TTC549 (cell line): ENCODE measurements around the gene TINAGL1.

ENCODE experiments used
- FAIRE-seq: peaks from 2 replicates; lab custom pipeline; 2012; peaks lifted over from hg19 to GRCh38; lab: Jason Lieb, UNC

Gene TINAGL1

DNA sequence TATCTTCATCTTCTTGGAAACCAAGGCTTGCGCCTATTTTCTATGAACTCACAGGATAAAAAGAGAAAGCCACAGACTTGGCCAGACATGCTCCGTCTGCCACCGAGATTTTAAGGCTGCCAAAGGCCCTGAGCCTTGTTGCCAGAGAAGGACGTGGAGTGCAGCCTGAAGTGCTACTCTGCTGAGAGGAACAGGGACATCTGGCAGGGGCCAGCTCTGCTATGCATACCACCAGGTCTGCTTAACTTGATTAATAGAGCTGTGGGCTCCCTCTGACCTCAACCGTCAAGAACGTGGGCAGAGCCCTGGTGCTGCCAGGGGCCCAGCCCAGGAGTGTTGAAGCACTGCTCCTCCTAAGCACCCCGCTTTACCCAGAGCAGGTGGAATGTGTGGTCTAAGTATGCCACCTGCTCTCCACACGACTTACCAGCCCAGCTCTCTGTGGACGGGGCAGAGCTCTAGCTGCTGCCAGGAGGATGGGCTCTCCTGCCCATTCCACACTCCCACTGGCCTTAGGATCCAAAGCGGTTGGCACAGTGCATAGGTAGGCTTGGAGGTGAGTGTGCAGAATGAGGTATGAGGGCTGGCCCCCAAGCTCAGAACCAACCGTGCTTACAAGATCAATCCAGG lies 51.7 kb downstream of the TINAGL1 start:
- FAIRE-seq, result no peak

DNA sequence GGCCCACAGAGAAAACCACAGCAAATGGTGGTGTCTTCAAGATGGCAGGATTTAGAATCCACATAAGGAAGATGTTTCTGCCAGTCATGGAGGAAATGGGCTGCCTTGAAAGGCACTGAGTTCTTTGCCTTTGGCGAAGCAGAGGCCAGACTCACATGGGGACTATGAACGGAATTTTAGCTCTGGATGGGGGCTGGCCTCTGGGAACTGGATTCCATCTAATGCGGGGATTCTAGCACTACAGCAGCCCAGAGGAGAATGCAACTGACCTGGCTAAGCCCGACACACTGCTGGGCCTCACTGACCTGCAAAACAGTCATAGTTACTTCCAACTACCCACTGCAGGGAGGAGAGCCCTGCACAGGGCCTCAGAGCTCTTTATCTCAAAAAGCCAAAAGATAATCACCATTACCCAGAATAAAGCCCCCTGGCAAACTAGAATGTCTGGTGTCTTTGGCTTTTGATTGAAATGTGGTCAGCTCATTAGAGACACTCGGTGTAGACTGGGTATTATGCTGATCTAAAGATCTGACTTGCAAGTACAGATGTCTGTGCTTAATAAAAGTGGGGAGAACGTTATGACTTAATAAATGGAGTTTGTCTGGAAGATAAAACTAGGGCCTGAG lies 52.7 kb downstream of the TINAGL1 start:
- no peak for FAIRE-seq

DNA sequence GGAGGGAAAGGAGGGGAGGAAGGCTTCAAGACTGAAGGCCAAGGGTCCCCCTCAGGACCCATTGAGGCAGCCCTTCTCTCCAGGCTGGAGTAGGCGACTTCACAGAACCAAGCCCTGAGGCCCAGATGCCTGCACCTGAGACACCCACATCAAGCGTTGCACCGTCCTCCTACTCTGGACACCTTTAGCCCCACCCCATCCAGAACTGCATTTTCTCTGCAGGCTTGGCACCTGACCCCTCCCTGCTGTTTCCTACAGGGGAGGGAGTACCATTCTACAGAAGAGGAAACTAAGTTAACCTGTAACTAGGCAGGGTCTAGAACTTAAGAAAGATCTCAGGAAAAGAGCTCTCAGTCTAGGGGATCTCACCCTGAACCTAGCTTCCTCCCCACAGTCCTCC lies 56.3 kb downstream of the TINAGL1 start:
- no peak for FAIRE-seq

DNA sequence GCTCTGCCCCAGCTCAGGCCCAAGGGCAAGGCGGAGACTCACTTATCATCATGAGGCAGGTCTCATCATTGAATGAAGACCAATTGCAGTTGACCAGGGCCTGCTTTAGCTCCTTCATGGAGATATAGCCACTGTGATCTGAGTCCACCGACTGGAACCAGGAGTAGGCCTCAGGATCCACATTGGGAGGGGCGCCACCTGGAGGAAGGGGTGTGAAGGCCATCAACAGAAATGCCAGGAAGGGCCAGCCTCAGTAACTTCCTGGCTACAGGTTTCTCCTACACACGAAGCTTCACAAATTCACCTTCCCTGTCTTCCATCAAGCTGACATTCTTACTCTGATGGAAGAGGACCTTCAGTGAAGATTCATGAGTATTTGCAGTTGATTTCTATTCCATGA lies 56.8 kb downstream of the TINAGL1 start:
- FAIRE-seq, result no peak
